GM18498 (cell line): Measurements from ENCODE around the gene MACF1.
A peak's percentile ranks its signal among the peaks of the same experiment; 100 is the strongest.

Source experiments
- ATAC-seq: cut with Tn5 transposase; IDR thresholded peaks from one replicate; pipeline ENCODE4 v1.9.1; 2021; ENCODE audit warnings: mild to moderate bottlenecking, moderate library complexity; ENCODE audit not compliant: unreplicated experiment

Gene MACF1

DNA sequence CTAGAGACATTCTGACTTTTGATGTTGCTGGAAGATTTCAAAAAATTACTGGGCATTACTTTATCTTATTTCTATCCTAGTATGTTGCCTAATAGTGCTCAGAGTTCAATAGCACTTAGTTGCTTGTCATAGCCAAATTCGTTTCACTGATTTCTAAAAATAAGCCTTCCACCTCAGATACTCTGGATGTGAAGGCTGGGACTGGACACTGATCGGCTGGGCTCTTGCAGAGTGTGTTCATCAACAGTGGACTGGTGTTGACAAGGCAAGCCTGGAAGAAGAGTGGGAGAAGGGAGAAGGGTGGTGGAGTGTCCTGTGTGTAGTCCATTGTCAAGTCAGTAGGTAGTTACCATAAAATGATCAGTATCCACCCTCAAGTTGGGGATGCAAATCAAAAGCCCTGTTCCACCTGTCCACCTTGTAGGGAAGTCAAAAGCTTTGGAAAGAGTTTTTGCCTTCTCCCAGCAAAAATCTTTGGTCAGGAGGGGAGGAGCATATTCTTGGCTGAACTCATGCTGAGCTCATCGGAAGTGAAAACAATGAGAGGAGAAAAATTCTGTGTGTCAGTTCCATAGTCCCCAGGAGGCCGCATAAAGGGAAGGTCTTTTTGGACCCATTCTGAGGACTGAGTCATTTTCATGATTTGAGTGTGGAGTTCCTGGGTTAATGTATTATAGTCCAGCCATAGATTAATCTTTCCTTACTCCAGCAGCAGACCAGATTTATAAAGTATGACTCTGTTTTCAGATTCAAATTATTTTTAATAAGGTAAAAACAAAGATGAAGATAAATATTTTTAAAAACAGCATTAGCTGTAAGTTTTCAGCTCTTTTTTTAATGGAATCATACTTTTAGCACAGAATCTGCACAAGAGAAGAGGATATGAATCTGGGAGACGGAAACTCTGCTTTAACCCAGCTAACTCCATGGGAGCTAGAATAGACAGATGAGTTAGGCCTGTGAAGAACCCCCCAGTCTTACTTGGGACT is 187.5 kb downstream of the MACF1 start:
- no peak for ATAC-seq

DNA sequence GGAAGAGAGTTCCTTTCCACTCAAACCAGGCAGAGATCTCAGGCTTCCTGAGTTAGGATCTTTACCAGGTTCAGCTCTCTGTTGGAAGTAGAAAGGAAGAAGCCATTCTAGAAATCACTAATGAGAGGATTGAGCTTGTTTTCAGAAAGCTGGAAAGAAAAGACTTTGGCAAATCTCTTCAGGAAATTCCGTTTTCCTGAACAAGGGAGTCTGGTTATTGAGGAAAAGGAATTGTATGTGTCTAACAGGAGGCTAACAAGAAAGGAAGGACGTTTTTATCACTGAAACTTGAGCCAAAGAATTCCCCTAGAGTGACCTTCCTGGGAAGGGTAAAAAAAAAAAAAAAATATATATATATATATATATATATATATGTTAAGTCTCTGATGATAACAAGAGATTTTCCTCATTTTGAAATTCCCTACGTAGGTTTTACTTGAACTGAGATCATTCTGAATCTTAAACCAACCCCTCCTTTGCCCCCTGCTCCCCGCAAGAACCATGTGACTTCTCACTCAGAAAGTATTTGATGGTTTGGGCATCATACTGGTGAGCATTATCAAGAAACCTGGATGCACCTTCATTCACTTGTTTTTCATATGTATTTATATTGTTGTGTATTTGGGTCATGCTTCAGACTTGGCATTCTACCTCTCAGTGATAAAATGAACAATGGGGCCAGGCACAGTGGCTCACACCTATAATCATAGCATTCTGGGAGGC is 188.5 kb downstream of the MACF1 start:
- no peak for ATAC-seq

DNA sequence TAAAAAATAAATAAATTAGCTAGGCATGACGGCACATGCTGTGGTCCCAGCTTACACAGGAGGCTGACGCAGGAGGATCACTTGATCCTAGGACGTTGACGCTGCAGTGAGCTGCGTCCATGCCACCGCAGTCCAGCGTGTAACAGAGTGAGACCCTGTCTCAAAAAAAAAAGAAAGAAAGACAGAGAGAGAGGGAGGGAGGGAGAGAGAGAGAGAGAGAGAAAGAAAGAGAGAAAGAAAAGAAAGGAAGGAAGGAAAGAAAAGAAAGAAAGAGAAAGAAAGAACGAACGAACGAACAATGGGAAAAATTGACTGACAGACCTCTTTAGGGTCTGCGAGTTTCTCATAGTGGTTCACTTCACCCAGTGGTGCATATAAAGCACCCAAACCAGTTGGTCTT is 189.2 kb downstream of the MACF1 start:
- no peak for ATAC-seq

DNA sequence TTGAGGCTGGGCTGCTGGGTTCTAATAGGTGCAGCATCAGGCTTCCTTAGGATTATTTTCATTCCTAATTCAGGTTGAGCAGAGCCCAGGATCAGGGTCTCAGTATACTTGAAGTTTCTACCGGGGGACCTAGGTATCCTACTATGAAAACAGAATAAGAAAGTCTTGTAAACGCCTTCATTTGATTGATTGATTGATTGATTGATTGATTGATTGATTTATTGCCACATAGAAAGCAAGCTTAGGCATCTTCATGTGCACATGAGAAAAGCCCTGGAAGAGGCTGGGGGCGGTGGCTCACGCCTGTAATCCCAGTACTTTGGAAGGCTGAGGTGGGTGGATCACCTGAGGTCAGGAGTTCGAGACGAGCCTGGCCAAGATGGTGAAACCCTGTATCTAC is 189.6 kb downstream of the MACF1 start:
- no peak for ATAC-seq

DNA sequence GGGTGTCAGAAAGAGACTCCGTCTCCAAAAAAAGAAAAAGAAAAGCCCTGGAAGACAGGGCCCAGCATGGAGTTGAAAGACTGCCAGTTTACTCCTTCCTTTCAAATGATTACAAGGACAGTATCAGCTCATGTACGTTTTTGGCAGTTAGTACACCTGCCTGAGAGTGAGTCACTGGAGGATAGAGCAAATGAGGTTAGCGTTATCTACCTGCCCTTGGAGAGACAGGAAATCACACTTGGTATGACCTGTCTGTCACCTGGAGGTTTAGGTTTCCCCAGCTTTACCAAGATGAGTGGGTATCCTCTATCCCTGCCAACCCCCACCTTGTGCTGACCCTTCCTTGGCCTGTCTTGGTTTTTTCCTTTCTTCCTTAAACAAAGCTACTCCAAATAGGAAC is 190.1 kb downstream of the MACF1 start:
- ATAC-seq: no peak

DNA sequence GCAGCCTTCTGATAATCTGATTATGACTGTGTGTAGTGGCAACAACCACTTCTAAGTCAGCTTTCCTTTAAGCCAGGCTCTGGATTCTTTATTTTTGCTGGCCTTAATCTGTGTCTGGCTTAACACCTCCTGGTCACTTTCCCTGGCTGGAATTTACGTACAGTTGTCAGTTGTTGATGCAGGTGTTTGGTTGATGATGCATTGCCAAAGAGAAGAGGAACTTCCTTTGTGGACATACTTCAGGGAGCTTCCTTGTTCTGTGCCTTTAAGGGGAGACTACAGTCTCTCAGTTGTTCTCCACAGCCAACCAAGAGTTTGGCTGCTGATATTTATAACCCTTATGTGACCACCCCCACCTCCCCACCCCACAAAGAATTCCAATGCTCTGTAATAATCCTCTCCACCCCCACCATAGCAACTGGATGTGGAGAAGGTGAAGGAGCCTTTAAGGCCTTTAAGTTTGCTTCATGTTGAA is 190.9 kb downstream of the MACF1 start:
- ATAC-seq: no peak

DNA sequence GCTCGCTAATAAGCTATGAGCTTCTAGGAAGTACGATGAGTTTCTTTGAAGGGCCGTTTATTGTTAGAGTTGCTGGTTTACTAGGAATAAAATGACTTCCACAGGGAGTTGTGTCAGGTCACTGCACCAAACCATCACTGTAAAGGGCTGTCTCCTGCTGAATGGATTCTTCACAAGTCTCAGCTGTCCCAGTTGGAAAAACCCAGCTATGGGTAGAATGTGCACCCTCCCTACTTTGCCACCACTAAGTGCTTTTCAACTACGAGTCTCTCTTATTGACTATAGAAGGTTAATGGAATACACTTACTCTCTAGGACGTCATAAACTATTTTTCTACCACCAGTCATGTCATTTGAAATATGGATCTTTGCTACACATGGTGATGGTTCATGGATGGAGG is 192.2 kb downstream of the MACF1 start:
- ATAC-seq: no peak

DNA sequence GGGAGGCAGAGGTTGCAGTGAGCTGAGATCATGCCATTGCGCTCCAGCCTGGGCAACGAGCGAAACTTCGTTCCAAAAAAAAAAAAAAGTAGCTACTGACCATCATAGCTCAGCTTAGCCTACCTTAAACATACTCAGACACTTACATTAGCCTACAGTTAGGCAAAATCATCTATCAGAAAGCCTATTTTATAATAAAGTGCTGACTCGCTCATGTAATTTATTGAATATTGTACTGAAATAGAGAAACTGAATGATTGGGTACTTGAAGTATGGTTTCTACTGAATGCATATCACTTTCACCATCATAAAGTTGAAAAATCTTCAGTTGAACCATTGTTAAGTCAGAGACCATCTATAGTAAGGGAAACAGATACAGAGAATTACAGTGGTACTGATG is 193.0 kb downstream of the MACF1 start:
- no peak for ATAC-seq

DNA sequence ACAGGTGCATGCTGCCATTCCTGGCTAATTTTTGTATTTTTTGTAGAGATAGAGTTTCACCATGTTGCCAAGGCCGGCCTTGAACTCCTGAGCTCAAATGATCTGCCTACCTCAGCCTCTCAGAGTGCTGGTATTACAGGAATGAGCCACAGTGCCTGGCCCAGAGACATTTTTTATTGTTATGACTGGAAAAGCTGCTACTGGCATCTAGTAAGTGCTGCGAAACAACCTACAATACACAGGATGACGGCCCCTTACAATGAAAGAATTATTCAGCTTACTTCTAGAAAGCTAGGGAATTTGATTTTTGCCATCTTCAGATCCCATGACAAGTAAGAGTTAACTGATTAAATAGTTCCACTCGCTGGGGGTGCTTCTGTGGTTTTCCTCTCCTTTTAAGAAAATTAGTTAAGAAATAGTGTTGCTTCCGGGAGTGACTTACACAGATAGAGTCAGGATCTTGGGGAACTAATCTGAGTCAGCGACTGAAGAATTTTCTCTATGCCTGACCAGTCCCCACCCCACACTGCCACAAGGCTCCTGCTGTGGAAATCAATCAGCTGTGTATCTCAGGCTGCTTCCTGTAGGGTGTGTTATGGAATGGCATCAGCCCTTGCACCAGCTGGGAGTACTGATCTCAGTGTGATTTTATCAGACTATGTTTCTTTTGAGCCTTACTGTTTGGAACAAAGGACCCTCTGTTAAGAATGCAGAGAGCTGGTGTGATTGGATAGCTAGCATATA is 194.0 kb downstream of the MACF1 start:
- no peak for ATAC-seq

DNA sequence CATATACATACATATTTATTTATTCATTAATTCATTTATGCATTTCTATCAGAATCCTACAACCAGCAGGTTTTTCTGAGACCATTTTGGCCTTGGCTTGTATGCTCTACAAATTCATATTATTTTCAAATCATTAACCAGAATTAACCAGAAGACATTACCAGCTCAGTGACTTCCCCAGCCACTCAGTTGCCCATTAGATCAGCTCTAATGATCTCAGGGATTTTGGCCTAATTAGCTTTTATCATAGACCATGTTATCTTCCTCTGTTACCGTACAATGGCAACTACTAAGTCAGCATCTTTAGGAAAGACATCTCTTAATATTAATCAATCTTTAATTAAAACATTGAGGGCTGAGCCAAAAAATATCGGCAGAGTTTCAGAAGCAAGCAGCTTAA is 196.6 kb downstream of the MACF1 start:
- no peak for ATAC-seq

DNA sequence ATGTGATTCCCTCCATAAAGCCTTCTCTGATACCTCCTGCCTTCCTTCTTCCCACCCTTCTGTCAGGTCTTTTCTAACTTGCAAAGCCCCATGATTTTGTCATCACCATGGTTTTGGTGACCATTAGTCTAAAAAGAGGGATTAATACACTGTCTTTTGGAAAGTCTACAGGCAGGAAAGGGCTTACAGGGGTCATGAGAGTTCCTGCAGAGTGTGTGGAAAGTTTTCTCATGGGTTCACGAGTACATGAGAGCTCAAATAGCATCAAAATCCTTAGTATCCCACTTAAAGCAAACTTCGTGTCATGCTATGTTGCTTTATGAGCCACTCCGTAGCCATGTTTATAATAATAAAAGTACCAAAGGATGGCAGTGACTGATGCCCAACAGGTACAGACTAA is 200.4 kb downstream of the MACF1 start:
- ATAC-seq: no peak

DNA sequence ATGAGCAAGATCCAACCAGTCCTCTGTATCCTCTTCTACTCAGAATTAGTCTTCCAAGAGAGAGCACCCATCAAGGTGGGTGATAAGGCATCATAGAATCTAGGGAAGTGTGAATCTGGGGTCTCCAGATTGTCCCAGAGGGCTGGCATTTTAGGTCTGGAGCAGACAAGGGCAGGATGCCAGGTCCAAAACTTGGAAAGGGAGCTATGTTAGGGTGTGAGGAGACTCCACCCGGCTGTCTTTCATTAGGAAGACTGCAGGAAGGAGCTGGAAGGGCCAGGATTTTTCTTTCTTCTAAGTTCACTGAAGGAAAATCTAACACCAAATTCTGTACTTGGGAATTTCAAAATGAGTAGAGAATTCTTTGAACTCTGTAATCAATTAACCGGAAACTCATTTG is 200.9 kb downstream of the MACF1 start:
- ATAC-seq: no peak

DNA sequence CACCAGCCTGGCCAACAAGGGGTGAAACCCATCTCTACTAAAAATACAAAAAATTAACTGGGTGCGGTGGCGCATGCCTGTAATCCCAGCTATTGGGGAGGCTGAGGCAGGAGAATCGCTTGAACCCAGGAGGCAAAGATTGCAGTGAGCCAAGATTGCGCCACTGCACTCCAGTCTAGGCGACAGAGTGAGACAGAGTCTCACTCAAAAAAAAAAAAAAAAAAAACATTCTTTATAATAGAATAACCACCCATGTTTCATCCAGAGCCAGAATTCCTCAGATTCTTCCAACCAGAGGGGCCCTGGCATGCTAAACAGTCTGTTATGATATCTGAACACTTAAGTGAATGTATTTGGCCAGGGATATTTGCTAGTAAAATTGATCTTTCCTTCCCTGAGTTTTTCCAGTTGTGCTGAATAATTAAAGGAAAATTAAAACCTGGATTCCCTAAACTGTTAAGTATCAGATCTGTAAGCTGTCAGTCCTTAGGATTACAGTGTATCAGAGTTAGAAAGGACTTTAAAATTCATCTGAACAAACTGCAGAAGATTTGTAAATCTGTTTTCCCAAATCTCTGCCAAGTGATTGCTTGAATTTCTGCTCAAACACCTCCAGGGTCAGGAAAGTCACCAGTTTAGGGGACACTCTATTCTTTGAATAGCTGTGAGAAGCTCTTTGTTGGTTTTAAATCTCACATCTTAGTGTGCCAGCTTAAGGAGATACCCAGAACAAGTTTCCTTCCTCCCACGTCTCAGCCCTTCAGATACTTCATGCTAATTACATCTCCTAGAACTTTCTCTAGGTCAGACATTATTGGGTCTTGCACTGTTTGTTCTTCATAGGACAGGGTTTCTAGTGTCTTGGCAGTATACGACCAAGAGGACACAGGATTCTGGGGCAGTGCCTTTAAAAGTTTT is 202.3 kb downstream of the MACF1 start:
- ATAC-seq: no peak

DNA sequence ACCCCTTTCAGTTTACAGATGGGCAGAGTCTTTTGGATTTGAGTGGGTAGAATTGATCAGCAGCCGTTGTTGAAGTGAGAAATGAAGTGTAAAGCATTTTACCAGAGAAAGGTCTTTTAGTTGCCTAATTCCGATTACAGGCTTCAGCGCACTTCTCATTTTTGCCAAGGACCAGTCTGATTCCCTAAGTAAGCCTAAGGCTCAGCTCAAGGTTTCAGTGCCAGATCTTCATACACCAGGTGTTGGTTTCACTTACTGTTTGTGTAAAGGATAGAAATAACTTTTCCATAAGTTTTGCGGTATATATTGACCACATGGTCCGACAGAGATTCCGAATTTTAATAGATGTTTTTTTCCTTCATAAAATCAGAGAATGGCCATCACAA is 203.0 kb downstream of the MACF1 start:
- ATAC-seq: no peak

DNA sequence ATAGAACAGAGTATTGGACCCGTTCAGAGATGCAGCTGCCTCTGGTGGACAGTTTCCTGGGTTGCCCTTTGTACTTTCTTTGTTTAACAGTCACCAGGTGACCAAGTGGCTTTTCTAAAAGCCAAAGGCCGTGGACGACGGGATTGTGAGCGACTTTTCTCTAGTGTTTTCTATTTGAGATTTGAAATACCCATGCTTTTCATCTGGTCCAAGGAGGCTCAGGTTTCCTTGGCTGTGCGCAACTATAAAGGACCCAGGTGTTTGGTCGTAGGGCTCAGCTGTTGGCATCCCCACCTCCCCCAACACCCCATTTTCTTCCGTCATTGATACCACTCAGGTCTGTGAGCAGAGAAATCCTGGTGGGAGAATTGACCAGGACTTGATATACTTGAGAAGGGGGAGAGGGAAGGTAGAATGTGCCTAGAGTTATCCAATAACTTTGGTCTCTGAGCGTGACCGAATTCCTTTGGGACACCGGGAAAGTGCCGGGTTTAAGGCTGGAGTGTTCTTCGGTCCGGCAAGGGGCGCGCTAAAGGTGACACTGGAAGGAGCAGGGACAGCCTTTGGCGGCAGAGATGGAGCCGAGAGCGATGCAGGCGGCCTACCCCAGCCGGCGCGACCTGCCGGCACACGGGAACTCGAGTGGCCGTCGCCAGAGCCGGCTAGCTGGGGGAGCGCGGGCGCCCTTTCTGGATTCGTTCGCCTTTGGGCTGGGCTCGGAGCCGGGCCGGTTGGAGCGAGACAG is 203.6 kb downstream of the MACF1 start:
- no peak for ATAC-seq

DNA sequence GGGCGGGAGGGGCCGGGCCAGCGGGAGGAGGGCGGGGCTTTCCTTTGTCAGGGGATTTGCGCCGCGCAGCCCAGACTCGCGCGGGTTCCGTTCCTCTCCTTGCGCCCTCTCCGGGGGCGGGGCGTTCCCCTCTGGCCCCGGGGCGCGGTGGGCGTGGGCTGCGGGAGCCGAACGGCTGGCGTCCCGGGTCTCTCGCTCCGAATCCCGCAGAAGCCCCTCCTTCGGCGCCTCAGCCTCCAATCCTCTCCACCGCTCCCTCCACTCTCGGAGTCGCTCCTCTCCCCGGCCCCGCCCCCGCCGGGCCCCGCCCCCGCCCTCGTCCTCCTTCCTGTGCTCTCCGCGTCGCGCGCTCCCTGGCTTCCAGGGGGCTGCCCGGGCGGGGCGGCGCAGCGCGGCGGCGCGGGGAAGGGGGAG is 204.2 kb downstream of the MACF1 start:
- peak; percentile 76 for ATAC-seq

DNA sequence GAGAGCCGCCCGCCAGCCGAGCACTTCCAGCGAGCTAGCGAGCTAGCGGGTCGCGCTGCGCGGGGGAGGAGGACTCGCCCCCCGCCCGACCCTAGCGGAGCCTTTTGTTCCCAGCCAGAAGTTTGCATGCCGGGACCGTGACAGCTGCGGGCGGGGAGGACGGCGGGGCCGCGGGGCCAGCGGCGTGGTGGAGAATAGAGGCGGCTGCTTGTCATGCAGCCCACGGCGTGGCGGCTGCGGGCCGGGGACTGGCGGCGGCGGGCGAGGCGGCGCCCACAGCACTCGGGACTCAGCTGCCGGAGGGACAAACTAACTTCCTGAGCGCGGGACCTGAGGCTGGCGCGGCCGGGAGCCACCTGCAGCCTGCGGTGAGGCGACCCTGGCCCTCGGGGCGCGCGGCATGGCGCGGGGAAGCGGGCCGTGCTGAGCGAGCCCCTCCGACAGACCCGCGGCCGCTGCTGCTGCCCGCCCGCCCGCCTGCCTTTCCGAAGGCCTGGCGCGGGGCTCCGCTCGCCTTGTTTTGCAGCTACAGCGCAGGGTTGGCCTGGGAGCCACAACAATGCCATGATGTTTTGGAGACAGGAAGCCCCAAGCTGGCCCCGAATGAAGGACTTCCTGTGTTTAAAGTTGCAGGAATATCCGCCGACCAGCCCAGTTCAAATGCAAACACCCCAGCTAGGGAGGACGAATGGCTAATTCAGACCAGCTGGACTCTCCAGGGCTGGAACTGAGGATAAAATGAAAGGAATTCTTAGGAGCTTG is 204.7 kb downstream of the MACF1 start:
- ATAC-seq: no peak

DNA sequence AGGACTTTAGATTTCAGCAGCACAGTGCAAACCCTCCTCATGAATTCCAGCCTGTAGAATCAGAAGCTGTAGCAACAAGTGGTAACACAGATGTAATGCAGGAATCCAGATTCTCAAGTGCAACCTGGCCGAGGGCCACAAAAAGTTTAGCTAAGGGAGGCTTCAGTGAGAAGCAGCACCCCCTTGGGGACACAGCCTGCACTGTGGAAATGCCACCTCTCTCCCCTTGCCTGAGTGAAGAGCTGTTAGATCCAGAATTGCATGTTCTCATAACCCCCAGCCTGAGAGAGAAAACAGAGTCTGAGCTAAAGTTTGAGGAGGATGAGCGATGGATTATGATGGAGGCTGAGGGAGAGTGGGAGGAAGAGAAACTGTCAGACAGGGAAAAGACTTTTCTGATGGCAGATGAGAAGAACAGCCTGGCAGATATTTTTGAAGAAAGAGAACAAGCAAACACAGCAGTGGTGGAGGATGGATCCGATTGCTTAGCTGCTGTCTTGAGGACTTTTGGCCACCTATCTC is 206.5 kb downstream of the MACF1 start:
- no peak for ATAC-seq
